Naive thymus-derived CD4-positive, alpha-beta T cell (primary cell): ENCODE measurements around the gene CPNE2. TPM values are rescaled to one million over a fixed set of nuclear protein-coding genes. Genes with fewer than 3 reads are reported as not detected.

Experiments used
- ATAC-seq: fragments of 150-1000 bp; cut with Tn5 transposase; 2 replicates; pipeline ENCODE4 v1.10.0; 2021; ENCODE audit warnings: mild to moderate bottlenecking, moderate library complexity
- CTCF ChIA-PET: fragments of 350-600 bp; sonication (Branson Sonifier 250); formaldehyde crosslinking; loops from one replicate; lab custom pipeline; 2021; ENCODE audit warnings: antibody characterized with exemption; lab: Charles Lee
- POLR2A ChIA-PET: fragments of 350-600 bp; sonication (Branson Sonifier 250); formaldehyde crosslinking; loops from one replicate; lab custom pipeline; 2021; ENCODE audit warnings: antibody characterized with exemption, inconsistent platforms; lab: Charles Lee
- DNase-seq, 9 donors: peaks; one replicate each; pipeline versions ENCODE4 v3.0.0 to v3.0.0-alpha.2; 2020 to 2022; ENCODE audit warnings: mixed read lengths in 1 of 9
- H3K27ac ChIP-seq: one replicate; pipeline ENCODE4 v1.7.0; 2013; ENCODE audit warnings: mild to moderate bottlenecking, low read depth, low read length, moderate library complexity
- H3K27me3 ChIP-seq, 2 donors: one replicate each; pipeline ENCODE4 v1.7.0; 2013; ENCODE audit warnings: low read length in 2 of 2, mild to moderate bottlenecking in 2 of 2, moderate library complexity in 2 of 2; ENCODE audit not compliant: control insufficient read depth in 2 of 2, insufficient read depth in 2 of 2
- H3K36me3 ChIP-seq, 3 experiments: 1 replicate in 2 of 3; 2 replicates in 1 of 3; pipeline ENCODE4 v1.7.0; 2013; ENCODE audit warnings: low read length in 3 of 3, mild to moderate bottlenecking in 3 of 3, moderate library complexity in 1 of 3; ENCODE audit not compliant: insufficient read depth in 3 of 3, control insufficient read depth in 2 of 3
- H3K4me1 ChIP-seq, 2 donors: one replicate each; pipeline ENCODE4 v1.7.0; 2013; ENCODE audit warnings: low read length in 2 of 2, mild to moderate bottlenecking in 2 of 2, moderate library complexity in 1 of 2; ENCODE audit not compliant: control insufficient read depth in 2 of 2, insufficient read depth in 2 of 2
- H3K4me3 ChIP-seq: 2 replicates; pipeline ENCODE4 v1.7.0; 2013; ENCODE audit warnings: mild to moderate bottlenecking, low read length
- H3K9me3 ChIP-seq, 3 experiments: 1 replicate in 2 of 3; 2 replicates in 1 of 3; pipeline ENCODE4 v1.7.0; 2013; ENCODE audit warnings: low read length in 3 of 3; ENCODE audit not compliant: control insufficient read depth in 2 of 3
- H3K27ac Mint-ChIP-seq, 9 donors: one replicate each; pipeline ENCODE4 v1.8.0; 2020 to 2022; ENCODE audit warnings: mixed read lengths in 9 of 9, mild to moderate bottlenecking in 8 of 9, moderate library complexity in 5 of 9, inconsistent platforms in 2 of 9
- H3K27me3 Mint-ChIP-seq, 5 donors: one replicate each; pipeline ENCODE4 v1.8.0; 2021 to 2022; ENCODE audit warnings: mixed read lengths in 5 of 5, mild to moderate bottlenecking in 1 of 5
- H3K36me3 Mint-ChIP-seq, 5 donors: one replicate each; pipeline ENCODE4 v1.8.0; 2020 to 2022; ENCODE audit warnings: mixed read lengths in 5 of 5, mild to moderate bottlenecking in 3 of 5, inconsistent platforms in 1 of 5
- H3K4me1 Mint-ChIP-seq, 7 donors: one replicate each; pipeline ENCODE4 v1.8.0; 2020 to 2022; ENCODE audit warnings: mixed read lengths in 7 of 7, mild to moderate bottlenecking in 3 of 7, inconsistent platforms in 1 of 7
- H3K4me3 Mint-ChIP-seq, 10 donors: one replicate each; pipeline ENCODE4 v1.8.0; 2020 to 2022; ENCODE audit warnings: mild to moderate bottlenecking in 10 of 10, mixed read lengths in 10 of 10, moderate library complexity in 6 of 10, inconsistent platforms in 2 of 10
- H3K9me3 Mint-ChIP-seq, 11 donors: one replicate each; pipeline ENCODE4 v1.8.0; 2020 to 2022; ENCODE audit warnings: mixed read lengths in 11 of 11, mild to moderate bottlenecking in 4 of 11, inconsistent platforms in 1 of 11, moderate library complexity in 1 of 11
- intact Hi-C, 2 donors: fragments of 100-400 bp; cut with micrococcal nuclease; formaldehyde crosslinking; loops; one replicate each; pipeline ENCODE4 v1.15.1; 2023
- polyA plus RNA-seq, 2 donors: library from polyadenylated mRNA; unstranded; fragments of 300-500 nt; fragmentation: Illumina TruSeq; gene quantifications; one replicate each; pipeline ENCODE4 v1.2.3, GENCODE V29; 2021
- total RNA-seq, 6 experiments: library from RNA in 5 of 6; stranded (reverse) in 5 of 6; gene quantifications; 1 replicate in 5 of 6; 2 replicates in 1 of 6; pipeline ENCODE4 v1.2.3 and lab custom pipeline; 2021 to 2026

CPNE2 gene
- total and polyA plus RNA-seq, 7 experiments from 2014 or later, result 1.1 to 12.6 (median 5.5) TPM

- peaks cover 0 to 2% (median 0%) of the 10 kb centered on the region in 11 donors for H3K9me3 Mint-ChIP-seq
- POLR2A ChIA-PET, result interaction anchor here (0.8 to 3.7 kb wide), 3 partner anchors 9 to 52 kb away, joined by 3 to 18 read pairs (median 4); partner anchors contain the start of gene CPNE2
Observed at GRCh38 chr16:57144027-57144426, 51.6 kb downstream of the CPNE2 start.

GRCh38 chr16:57145046-57146021, 53.0 kb downstream of the CPNE2 start:
- intact Hi-C loops, result no loop called here
- Histone ChIP-seq H3K27me3 (no peaks in the 10 kb centered on the region), H3K4me1 (peaks cover 27 to 43% of the 10 kb centered on the region in 2 donors), H3K9me3 (no peaks in the 10 kb centered on the region), H3K4me3 (no peak overlapping the region), H3K36me3 (no peaks in the 10 kb centered on the region), H3K27ac (no peak overlapping the region)
- peaks cover 26 to 69% (median 38%) of the 10 kb centered on the region in 7 donors for H3K4me1 Mint-ChIP-seq
- peak overlapping the region in 5 of 9 donors; percentile 38 to 80 (median 56) for H3K27ac Mint-ChIP-seq
- no peak for ATAC-seq
- H3K36me3 Mint-ChIP-seq, result peaks cover 0 to 8% (median 0%) of the 10 kb centered on the region in 5 donors
- peaks cover 0 to 2% (median 0%) of the 10 kb centered on the region in 11 donors for H3K9me3 Mint-ChIP-seq
- DNase-seq, result peak in 1 of 9 donors; percentile 15
- no peaks in the 10 kb centered on the region for H3K27me3 Mint-ChIP-seq
- CTCF ChIA-PET, result interaction anchor here (1.4 kb wide), 1 partner anchor 180 kb away, joined by 4 read pairs; no protein-coding TSS in a partner anchor
- POLR2A ChIA-PET, result interaction anchor here (0.8 to 3.7 kb wide), 3 partner anchors 10 to 127 kb away, joined by 3 to 18 read pairs (median 4); partner anchors contain the start of gene PSME3IP1
- H3K4me3 Mint-ChIP-seq, result peak overlapping the region in 1 of 10 donors; percentile 13

More at GRCh38 chr16:57144027-57144426, 51.6 kb downstream of the CPNE2 start:
- H3K27me3 ChIP-seq, result no peaks in the 10 kb centered on the region
- ATAC-seq, result no peak
- no peak overlapping the region for H3K27ac ChIP-seq
- peaks cover 27 to 50% of the 10 kb centered on the region in 2 donors for H3K4me1 ChIP-seq
- CTCF ChIA-PET, result interaction anchor here (0.5 to 1.3 kb wide), 3 partner anchors 13 to 180 kb away, joined by 3 to 4 read pairs (median 3); partner anchors contain the start of gene CPNE2
- H3K27ac Mint-ChIP-seq, result peak overlapping the region in 7 of 9 donors; percentile 29 to 92 (median 70)
- intact Hi-C loops, result no loop called here
- no peaks in the 10 kb centered on the region for H3K36me3 ChIP-seq
- peaks cover 26 to 82% (median 52%) of the 10 kb centered on the region in 7 donors for H3K4me1 Mint-ChIP-seq
- H3K27me3 Mint-ChIP-seq, result no peaks in the 10 kb centered on the region
- no peak for DNase-seq
- H3K36me3 Mint-ChIP-seq, result peaks cover 0 to 8% (median 0%) of the 10 kb centered on the region in 5 donors
- no peaks in the 10 kb centered on the region for H3K9me3 ChIP-seq
- no peak overlapping the region for H3K4me3 ChIP-seq
- H3K4me3 Mint-ChIP-seq, result peak overlapping the region in 1 of 10 donors; percentile 54

GRCh38 chr16:57146040-57146647, 53.8 kb downstream of the CPNE2 start:
- H3K27me3 ChIP-seq, result no peaks in the 10 kb centered on the region
- DNase-seq (peak in 1 of 9 donors; percentile 16), ATAC-seq (no peak)
- ChIA-PET POLR2A (no interaction called here), CTCF (interaction anchor here (1.4 kb wide), 1 partner anchor 181 kb away, joined by 4 read pairs; no protein-coding TSS in a partner anchor)
- H3K36me3 ChIP-seq, result no peaks in the 10 kb centered on the region
- H3K36me3 Mint-ChIP-seq, result peaks cover 0 to 8% (median 0%) of the 10 kb centered on the region in 5 donors
- H3K4me3 ChIP-seq, result no peak overlapping the region
- no peak overlapping the region for H3K27ac ChIP-seq
- no peak overlapping the region for H3K4me3 Mint-ChIP-seq
- intact Hi-C loops, result no loop called here
- H3K9me3 ChIP-seq, result no peaks in the 10 kb centered on the region
- peaks cover 19 to 36% of the 10 kb centered on the region in 2 donors for H3K4me1 ChIP-seq
- no peaks in the 10 kb centered on the region for H3K27me3 Mint-ChIP-seq
- H3K4me1 Mint-ChIP-seq, result peaks cover 23 to 61% (median 35%) of the 10 kb centered on the region in 7 donors
- H3K27ac Mint-ChIP-seq, result peak overlapping the region in 1 of 9 donors; percentile 40
- H3K9me3 Mint-ChIP-seq, result peaks cover 0 to 2% (median 0%) of the 10 kb centered on the region in 11 donors

- DNase-seq (no peak), ATAC-seq (no peak)
- H3K27ac ChIP-seq, result no peak overlapping the region
- H3K27me3 ChIP-seq, result no peaks in the 10 kb centered on the region
- no peaks in the 10 kb centered on the region for H3K9me3 ChIP-seq
- peak overlapping the region in 1 of 9 donors; percentile 17 for H3K27ac Mint-ChIP-seq
- H3K36me3 Mint-ChIP-seq, result peaks cover 0 to 8% (median 0%) of the 10 kb centered on the region in 5 donors
- POLR2A ChIA-PET, result no interaction called here
- no peak overlapping the region for H3K4me3 Mint-ChIP-seq
- peaks cover 22 to 62% (median 31%) of the 10 kb centered on the region in 7 donors for H3K4me1 Mint-ChIP-seq
- H3K4me3 ChIP-seq, result no peak overlapping the region
- no peaks in the 10 kb centered on the region for H3K36me3 ChIP-seq
- H3K9me3 Mint-ChIP-seq, result peaks cover 0 to 2% (median 0%) of the 10 kb centered on the region in 11 donors
- H3K27me3 Mint-ChIP-seq, result no peaks in the 10 kb centered on the region
- intact Hi-C loops, result no loop called here
- CTCF ChIA-PET, result no interaction called here
- peaks cover 13 to 30% of the 10 kb centered on the region in 2 donors for H3K4me1 ChIP-seq
Observed at GRCh38 chr16:57146735-57147134, 54.4 kb downstream of the CPNE2 start.

- Histone ChIP-seq H3K27ac (no peak overlapping the region), H3K9me3 (no peaks in the 10 kb centered on the region), H3K36me3 (peaks cover 0 to 3% (median 0%) of the 10 kb centered on the region in 3 experiments), H3K27me3 (no peaks in the 10 kb centered on the region), H3K4me1 (peaks cover 6 to 22% of the 10 kb centered on the region in 2 donors), H3K4me3 (no peak overlapping the region)
- no peak for DNase-seq
- ChIA-PET CTCF (no interaction called here), POLR2A (no interaction called here)
- Mint-ChIP-seq H3K27ac (peak overlapping the region in 5 of 9 donors; percentile 3 to 83 (median 41)), H3K4me1 (peaks cover 21 to 62% (median 30%) of the 10 kb centered on the region in 7 donors), H3K4me3 (peak overlapping the region in 1 of 10 donors; percentile 56), H3K27me3 (no peaks in the 10 kb centered on the region), H3K9me3 (no peaks in the 10 kb centered on the region), H3K36me3 (peaks cover 0 to 14% (median 6%) of the 10 kb centered on the region in 5 donors)
- no peak for ATAC-seq
- intact Hi-C loops, result no loop called here
Observed at GRCh38 chr16:57147381-57148221, 55.2 kb downstream of the CPNE2 start.
